HepG2 (cell line): ENCODE data around the gene GLE1. TPM values are rescaled to one million over a fixed set of nuclear protein-coding genes. Genes with fewer than 3 reads are reported as not detected.

Experiments used
- ATAC-seq: fragments of 200-7000 bp; cut with Tn5 transposase; 3 replicates; pipeline ENCODE4 v1.9.1; 2020; ENCODE audit warnings: mild to moderate bottlenecking, moderate library complexity
- BruUV-seq: library from RNA; stranded (reverse); fragments of 400-500 nt; replicated peaks from 2 replicates; lab custom pipeline; 2021; lab: Mats Ljungman, UMichigan
- CTCF ChIA-PET: fragments of 300-600 bp; formaldehyde crosslinking; extraction: SDS; loops from one replicate; lab custom pipeline; 2021; ENCODE audit warnings: low total read pairs, inconsistent platforms, low intra/inter-chr PET ratio; lab: Yijun Ruan, JAX
- POLR2A ChIA-PET: fragments of 350-600 bp; sonication (Branson Sonifier 250); formaldehyde crosslinking; loops from one replicate; lab custom pipeline; 2020; ENCODE audit warnings: antibody characterized with exemption, inconsistent platforms; lab: Yijun Ruan, JAX
- DNase-seq: peaks from one replicate; pipeline ENCODE4 v3.0.0-alpha.2; 2015; ENCODE audit warnings: low spot score
- FAIRE-seq: peaks from 3 replicates; lab custom pipeline; 2011; peaks lifted over from hg19 to GRCh38; lab: Jason Lieb, UNC
- H2AFZ ChIP-seq: one replicate; pipeline ENCODE4 v1.6.1; 2011; ENCODE audit warnings: low read length, inconsistent platforms
- H3K27ac ChIP-seq: fragments of 300-600 bp; 3 replicates; pipeline ENCODE4 v1.8.0; 2011; ENCODE audit warnings: mixed run types, mild to moderate bottlenecking, mixed read lengths, low read length, inconsistent platforms; ENCODE audit not compliant: insufficient read depth; ENCODE audit errors: extremely low read length
- H3K27me3 ChIP-seq, 2 experiments: fragments of 200-600 bp in 1 of 2; 2 replicates in 1 of 2; 3 replicates in 1 of 2; pipeline versions ENCODE4 v1.6.0 to v1.8.0; 2011; ENCODE audit warnings: low read length in 2 of 2, mild to moderate bottlenecking in 2 of 2, moderate library complexity in 2 of 2, inconsistent platforms in 1 of 2; ENCODE audit not compliant: insufficient read depth in 2 of 2, control insufficient read depth in 1 of 2
- H3K36me3 ChIP-seq, 2 experiments: fragments of 200-600 bp in 1 of 2; replicated peaks in 1 of 2; 2 replicates in 1 of 2; 3 replicates in 1 of 2; pipeline versions ENCODE4 v1.5.1 to v1.8.0; 2011; ENCODE audit warnings: low read length in 2 of 2, inconsistent platforms in 1 of 2; ENCODE audit not compliant: insufficient read depth in 2 of 2, control insufficient read depth in 1 of 2
- H3K4me1 ChIP-seq: 2 replicates; pipeline ENCODE4 v1.5.1; 2012; ENCODE audit warnings: low read length, inconsistent platforms; ENCODE audit not compliant: insufficient read depth
- H3K4me2 ChIP-seq: 2 replicates; pipeline ENCODE4 v1.6.0; 2011; ENCODE audit warnings: low read depth, low read length, inconsistent platforms
- H3K4me3 ChIP-seq, 3 experiments: fragments of 200-600 bp in 1 of 3; sonication (generic), shearing (Covaris generic) in 1 of 3; replicated peaks in 1 of 3; 2 replicates each; pipeline ENCODE4 v1.5.1; 2011 to 2016; ENCODE audit warnings: low read length in 3 of 3, inconsistent platforms in 2 of 3, low read depth in 2 of 3, mild to moderate bottlenecking in 2 of 3, control low read depth in 1 of 3, mixed read lengths in 1 of 3; ENCODE audit not compliant: insufficient read depth in 1 of 3
- H3K79me2 ChIP-seq: one replicate; pipeline ENCODE4 v1.6.1; 2011; ENCODE audit warnings: low read length, inconsistent platforms; ENCODE audit not compliant: insufficient read depth
- H3K9ac ChIP-seq: 2 replicates; pipeline ENCODE4 v1.6.0; 2011; ENCODE audit warnings: mild to moderate bottlenecking, low read depth, low read length, inconsistent platforms; ENCODE audit not compliant: insufficient read depth
- H3K9me3 ChIP-seq: 2 replicates; pipeline ENCODE4 v1.5.1; 2012; ENCODE audit warnings: mild to moderate bottlenecking, low read length
- H4K20me1 ChIP-seq: 2 replicates; pipeline ENCODE4 v1.6.0; 2011; ENCODE audit warnings: inconsistent platforms, mild to moderate bottlenecking, low read length, moderate library complexity; ENCODE audit not compliant: insufficient read depth
- IKZF4 ChIP-seq: sonication (generic); formaldehyde crosslinking; IDR thresholded peaks from 2 replicates; pipeline ENCODE4 v1.5.1; 2020; ENCODE audit warnings: borderline replicate concordance, mild to moderate bottlenecking, low read depth, missing genetic modification reagents; ENCODE audit errors: not compliant biosample characterization
- NFYB ChIP-seq: sonication (generic); formaldehyde crosslinking; IDR thresholded peaks from 2 replicates; pipeline ENCODE4 v1.4.0; 2020; ENCODE audit warnings: missing genetic modification reagents
- THAP11 ChIP-seq: IDR thresholded peaks from 2 replicates; pipeline ENCODE4 v1.6.1; 2016; ENCODE audit warnings: missing biosample characterization, missing genetic modification reagents
- ZNF543 ChIP-seq: sonication (generic); formaldehyde crosslinking; IDR thresholded peaks from 2 replicates; pipeline ENCODE4 v1.4.0; 2020; ENCODE audit warnings: mild to moderate bottlenecking, missing genetic modification reagents
- WGBS: methylation state at CpG from one replicate; pipeline ENCODE4 v1.1.6; 2017; ENCODE audit warnings: low lambda C conversion rate; 5-methylcytosine and 5-hydroxymethylcytosine counted together
- in situ Hi-C: cut with HindIII; loops from 2 replicates; pipeline ENCODE4 v1.10.0; 2017; ENCODE audit warnings: low pct_unique_long_range_greater_than_20kb; ENCODE audit not compliant: extremely low pct_ligation_motif_present
- intact Hi-C: fragments of 100-400 bp; cut with micrococcal nuclease; formaldehyde crosslinking; loops from one replicate; pipeline ENCODE4 v1.10.0; 2022; ENCODE audit not compliant: unreplicated experiment
- polyA plus RNA-seq, 8 experiments: library from polyadenylated mRNA; depleted of rRNA in 3 of 8; stranded (reverse) in 7 of 8; unstranded in 1 of 8; fragments of >200 nt; fragmentation: Illumina TruSeq in 4 of 8; extraction: Trizol in 4 of 8; gene quantifications; 2 replicates each; pipeline versions ENCODE4 v1.2.1 to v1.2.3, GENCODE V29; 2011 to 2016; ENCODE audit warnings: low read depth in 4 of 8, missing spikeins in 1 of 8, mixed read lengths in 1 of 8; ENCODE audit not compliant: insufficient read depth in 1 of 8
- total RNA-seq, 5 experiments: library from RNA; depleted of rRNA; stranded (reverse); fragments of >200 nt; fragmentation: Illumina TruSeq; extraction: Trizol; gene quantifications; 2 replicates each; pipeline ENCODE4 v1.2.3, GENCODE V29; 2016; ENCODE audit warnings: low read depth in 1 of 5
- TF ChIP-seq, protein P1 (sequence below): sonication (generic); formaldehyde crosslinking; IDR thresholded peaks from 2 replicates; pipeline ENCODE4 v1.8.0; 2022; ENCODE audit warnings: mild to moderate bottlenecking, missing genetic modification reagents, moderate library complexity
- TF ChIP-seq, protein P2 (sequence below): sonication (generic); formaldehyde crosslinking; IDR thresholded peaks from 2 replicates; pipeline ENCODE4 v1.4.0; 2020; ENCODE audit warnings: missing genetic modification reagents, borderline replicate concordance
- TF ChIP-seq, protein P3 (sequence below), 2 experiments: sonication (generic) in 1 of 2; formaldehyde crosslinking in 1 of 2; IDR thresholded peaks; 2 replicates each; pipeline versions ENCODE4 v1.5.1 to v1.6.1; 2011 to 2020; ENCODE audit warnings: borderline replicate concordance in 1 of 2, low read depth in 1 of 2, low read length in 1 of 2, mild to moderate bottlenecking in 1 of 2, missing genetic modification reagents in 1 of 2, moderate library complexity in 1 of 2
- TF ChIP-seq, protein P4 (sequence below): sonication (generic); formaldehyde crosslinking; IDR thresholded peaks from 2 replicates; pipeline ENCODE4 v1.5.1; 2020; ENCODE audit warnings: mild to moderate bottlenecking, missing genetic modification reagents, moderate library complexity

The GLE1 gene
- total and polyA plus RNA-seq, 2 of the 13 experiments (the other 11 are each of a cell fraction or from before 2014, with no cell fraction given): 14.7 to 28.8 TPM

DNA sequence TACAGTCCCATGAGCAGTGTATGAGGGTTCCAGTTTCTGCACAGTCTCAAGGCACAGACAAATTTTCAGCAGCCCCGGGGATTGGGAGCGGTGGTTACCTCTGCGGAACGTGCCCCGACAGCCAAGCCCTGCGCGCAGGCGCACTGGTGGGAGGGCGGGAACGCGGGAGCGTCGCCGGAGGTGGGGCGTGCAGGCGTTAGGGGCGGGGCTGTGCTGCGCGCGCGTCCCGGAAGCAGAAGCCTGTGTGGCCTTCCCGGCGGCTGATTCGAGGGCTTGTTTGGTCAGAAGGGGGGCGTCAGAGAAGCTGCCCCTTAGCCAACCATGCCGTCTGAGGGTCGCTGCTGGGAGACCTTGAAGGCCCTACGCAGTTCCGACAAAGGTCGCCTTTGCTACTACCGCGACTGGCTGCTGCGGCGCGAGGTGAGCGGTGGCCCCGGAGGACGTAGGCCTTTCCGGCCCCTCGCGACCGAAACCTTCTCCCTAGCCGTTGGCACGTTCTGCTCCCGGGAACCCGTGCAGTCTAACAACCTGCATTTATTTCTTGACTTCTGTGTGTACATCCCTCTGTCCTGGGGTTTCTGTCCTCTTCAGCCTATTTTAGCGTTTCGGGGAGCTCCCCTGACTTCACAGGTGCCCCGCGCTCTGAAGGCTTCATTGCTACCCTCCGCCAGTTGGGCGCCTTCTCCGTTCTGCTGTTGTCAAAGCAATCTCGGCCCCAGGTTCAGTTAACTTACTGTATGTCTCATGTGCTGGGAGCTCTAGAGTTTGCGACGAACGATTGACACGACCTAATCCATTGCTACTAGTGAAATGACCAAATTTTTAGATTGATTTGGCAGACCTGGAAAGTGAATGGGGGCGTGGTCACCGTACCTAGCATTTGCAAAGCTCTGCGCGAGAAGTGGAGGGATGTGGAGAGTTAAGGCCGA is at the start of gene GLE1 (continued):
- TF ChIP-seq THAP11 (CRISPR knock-in tag): peak; percentile 80
- TF ChIP-seq IKZF4 (CRISPR knock-in tag): no peak
- TF ChIP-seq, protein P1, sequence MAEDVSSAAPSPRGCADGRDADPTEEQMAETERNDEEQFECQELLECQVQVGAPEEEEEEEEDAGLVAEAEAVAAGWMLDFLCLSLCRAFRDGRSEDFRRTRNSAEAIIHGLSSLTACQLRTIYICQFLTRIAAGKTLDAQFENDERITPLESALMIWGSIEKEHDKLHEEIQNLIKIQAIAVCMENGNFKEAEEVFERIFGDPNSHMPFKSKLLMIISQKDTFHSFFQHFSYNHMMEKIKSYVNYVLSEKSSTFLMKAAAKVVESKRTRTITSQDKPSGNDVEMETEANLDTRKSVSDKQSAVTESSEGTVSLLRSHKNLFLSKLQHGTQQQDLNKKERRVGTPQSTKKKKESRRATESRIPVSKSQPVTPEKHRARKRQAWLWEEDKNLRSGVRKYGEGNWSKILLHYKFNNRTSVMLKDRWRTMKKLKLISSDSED: no peak
- TF ChIP-seq, protein P2, sequence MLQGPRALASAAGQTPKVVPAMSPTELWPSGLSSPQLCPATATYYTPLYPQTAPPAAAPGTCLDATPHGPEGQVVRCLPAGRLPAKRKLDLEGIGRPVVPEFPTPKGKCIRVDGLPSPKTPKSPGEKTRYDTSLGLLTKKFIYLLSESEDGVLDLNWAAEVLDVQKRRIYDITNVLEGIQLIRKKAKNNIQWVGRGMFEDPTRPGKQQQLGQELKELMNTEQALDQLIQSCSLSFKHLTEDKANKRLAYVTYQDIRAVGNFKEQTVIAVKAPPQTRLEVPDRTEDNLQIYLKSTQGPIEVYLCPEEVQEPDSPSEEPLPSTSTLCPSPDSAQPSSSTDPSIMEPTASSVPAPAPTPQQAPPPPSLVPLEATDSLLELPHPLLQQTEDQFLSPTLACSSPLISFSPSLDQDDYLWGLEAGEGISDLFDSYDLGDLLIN: peak; percentile 76; the same call in 1 of the 2 replicates

DNA sequence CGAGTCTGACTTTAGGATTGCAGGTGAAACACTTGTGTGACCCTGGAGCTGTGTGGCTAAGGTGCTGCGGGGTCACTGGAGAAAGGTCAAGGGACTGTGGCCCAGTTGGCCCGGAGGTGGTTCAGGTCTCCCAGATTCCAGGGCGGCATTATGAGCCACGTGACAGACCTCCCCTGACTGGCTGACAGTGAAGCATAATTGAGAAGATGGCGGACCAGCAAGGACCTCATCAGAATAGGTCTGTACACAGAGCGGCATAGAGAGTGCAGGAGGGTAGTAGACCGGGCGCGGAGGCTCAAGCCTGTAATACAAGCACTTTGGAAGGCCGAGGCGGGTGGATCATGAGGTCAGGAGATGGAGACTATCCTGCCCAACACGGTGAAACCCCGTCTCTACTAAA is 49.5 kb upstream of the GLE1 start:
- Histone ChIP-seq H3K4me3 (peak overlapping the region; percentile 25 to 77 (median 60); a peak in 5 of 6 replicates), H2AFZ (no peak overlapping the region), H3K27me3 (peaks cover 0 to 21% of the 10 kb centered on the region in 2 experiments; a peak in 3 of 5 replicates), H3K9me3 (no peaks in the 10 kb centered on the region), H4K20me1 (no peaks in the 10 kb centered on the region), H3K4me2 (peak overlapping the region; percentile 61), H3K36me3 (peaks cover 3 to 10% of the 10 kb centered on the region in 2 experiments; a peak in 4 of 5 replicates), H3K9ac (no peak overlapping the region), H3K27ac (no peak overlapping the region), H3K79me2 (peaks cover 4% of the 10 kb centered on the region), H3K4me1 (peaks cover 15% of the 10 kb centered on the region)
- 39% methylated on average over 14 of the region's 14 CpGs for WGBS
- CTCF ChIA-PET: no interaction called here
- FAIRE-seq (peak; percentile 4), DNase-seq (peak; percentile 15), ATAC-seq (peak; percentile 23)
- POLR2A ChIA-PET: interaction anchor here (1.3 kb wide), 1 partner anchor 50 kb away, joined by 3 read pairs; no protein-coding TSS in a partner anchor
- in situ Hi-C loops (no loop called here), intact Hi-C loops (no loop called here)
- no TSS peak for BruUV-seq
- peak; percentile 9; the same call in 1 of the 2 replicates for TF ChIP-seq NFYB
- TF ChIP-seq, protein P3, sequence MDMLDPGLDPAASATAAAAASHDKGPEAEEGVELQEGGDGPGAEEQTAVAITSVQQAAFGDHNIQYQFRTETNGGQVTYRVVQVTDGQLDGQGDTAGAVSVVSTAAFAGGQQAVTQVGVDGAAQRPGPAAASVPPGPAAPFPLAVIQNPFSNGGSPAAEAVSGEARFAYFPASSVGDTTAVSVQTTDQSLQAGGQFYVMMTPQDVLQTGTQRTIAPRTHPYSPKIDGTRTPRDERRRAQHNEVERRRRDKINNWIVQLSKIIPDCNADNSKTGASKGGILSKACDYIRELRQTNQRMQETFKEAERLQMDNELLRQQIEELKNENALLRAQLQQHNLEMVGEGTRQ (IDR thresholded peaks at IDR 0.05; ENCODE audit: low read depth, low read length): peak; percentile 35; the same call in 1 of the 2 replicates
- TF ChIP-seq, protein P3 (CRISPR knock-in tag; IDR thresholded peaks at IDR 0.05; ENCODE audit: borderline replicate concordance): no peak; the same call in 1 of the 2 replicates
- no peak for TF ChIP-seq ZNF543 (CRISPR knock-in tag)
- TF ChIP-seq, protein P4, sequence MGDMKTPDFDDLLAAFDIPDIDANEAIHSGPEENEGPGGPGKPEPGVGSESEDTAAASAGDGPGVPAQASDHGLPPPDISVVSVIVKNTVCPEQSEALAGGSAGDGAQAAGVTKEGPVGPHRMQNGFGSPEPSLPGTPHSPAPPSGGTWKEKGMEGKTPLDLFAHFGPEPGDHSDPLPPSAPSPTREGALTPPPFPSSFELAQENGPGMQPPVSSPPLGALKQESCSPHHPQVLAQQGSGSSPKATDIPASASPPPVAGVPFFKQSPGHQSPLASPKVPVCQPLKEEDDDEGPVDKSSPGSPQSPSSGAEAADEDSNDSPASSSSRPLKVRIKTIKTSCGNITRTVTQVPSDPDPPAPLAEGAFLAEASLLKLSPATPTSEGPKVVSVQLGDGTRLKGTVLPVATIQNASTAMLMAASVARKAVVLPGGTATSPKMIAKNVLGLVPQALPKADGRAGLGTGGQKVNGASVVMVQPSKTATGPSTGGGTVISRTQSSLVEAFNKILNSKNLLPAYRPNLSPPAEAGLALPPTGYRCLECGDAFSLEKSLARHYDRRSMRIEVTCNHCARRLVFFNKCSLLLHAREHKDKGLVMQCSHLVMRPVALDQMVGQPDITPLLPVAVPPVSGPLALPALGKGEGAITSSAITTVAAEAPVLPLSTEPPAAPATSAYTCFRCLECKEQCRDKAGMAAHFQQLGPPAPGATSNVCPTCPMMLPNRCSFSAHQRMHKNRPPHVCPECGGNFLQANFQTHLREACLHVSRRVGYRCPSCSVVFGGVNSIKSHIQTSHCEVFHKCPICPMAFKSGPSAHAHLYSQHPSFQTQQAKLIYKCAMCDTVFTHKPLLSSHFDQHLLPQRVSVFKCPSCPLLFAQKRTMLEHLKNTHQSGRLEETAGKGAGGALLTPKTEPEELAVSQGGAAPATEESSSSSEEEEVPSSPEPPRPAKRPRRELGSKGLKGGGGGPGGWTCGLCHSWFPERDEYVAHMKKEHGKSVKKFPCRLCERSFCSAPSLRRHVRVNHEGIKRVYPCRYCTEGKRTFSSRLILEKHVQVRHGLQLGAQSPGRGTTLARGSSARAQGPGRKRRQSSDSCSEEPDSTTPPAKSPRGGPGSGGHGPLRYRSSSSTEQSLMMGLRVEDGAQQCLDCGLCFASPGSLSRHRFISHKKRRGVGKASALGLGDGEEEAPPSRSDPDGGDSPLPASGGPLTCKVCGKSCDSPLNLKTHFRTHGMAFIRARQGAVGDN: 0 out of 2 replicates have a peak, but pooled peaks have one; percentile 17
